Epithelial cell of prostate (primary cell): ENCODE data around the gene STAU1.
"Not testable (repeated sequence)": the region's sequence is repeated elsewhere in the genome, so short reads cannot be mapped to it uniquely, and the experiment has no call there.

Experiments used
- DNase-seq: peaks from one replicate; pipeline ENCODE4 v3.0.0-alpha.2; 2011; ENCODE audit warnings: low read depth, low spot score
- H3K27ac ChIP-seq: fragments of 450-650 bp; 2 replicates; pipeline ENCODE4 v1.5.1; 2017; ENCODE audit warnings: mild to moderate bottlenecking

The STAU1 gene

DNA sequence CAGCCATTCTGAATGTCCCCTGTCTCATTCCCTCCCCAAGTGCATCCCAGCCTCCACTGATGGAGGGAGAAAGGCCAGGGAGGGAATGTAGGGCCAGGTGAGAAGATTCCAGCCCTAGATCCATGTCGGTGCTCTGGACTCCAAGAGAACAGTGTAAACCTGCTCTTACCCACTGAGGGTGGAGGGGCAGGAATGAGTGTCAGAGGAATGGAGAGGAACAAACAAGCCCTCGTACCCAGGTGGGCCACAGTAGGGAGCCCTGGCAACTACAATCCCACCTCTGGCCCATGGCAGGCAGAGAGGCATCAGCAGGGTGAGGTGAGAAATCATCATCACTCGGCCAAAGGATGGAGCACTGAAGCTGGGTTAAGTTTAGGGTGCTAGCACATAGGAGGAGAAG is 54.6 kb downstream of the STAU1 start:
- no peak overlapping the region for H3K27ac ChIP-seq
- no peak for DNase-seq

DNA sequence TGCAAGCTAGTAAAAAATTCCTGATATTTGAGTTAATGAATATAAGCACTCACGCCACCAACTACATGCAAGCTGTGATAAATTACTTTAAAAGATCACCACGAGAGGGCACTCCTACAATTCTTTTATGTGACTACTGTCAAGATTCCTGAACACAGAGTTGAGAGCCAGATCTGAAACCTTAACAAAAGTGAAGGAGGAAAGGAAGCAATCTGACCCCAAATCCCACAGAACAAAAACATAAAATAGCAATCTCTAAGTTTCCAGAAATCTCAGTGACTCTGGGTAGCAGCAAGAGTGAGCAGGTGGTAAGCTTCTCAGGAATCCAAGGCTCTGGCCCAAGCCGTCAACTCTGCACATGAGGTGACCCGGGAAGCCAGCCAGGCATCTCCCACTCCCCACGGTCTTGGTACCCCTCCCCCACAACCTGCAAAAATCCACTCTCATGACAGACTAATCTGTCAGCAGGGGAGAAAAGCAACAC is 55.1 kb downstream of the STAU1 start:
- DNase-seq = no peak
- H3K27ac ChIP-seq = no peak overlapping the region

DNA sequence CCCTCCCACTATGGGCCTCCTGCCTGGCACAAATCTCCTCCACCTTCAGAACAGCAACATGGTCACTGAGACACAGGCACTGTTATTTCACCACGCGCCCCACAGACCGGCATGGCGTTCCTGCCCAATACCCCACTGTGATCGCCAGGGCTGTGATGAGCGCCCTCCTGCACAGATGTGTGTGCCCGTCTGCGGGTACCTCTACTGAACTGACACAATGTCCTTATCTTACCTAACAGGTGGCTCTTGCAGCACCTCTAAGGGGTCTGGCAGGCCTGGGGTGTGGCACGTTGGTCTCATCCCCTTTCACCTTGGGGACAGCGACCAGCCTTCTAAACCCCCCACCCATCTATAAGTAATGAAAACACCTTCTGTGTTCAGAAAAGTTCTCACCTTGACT is 64.2 kb downstream of the STAU1 start:
- no peak for DNase-seq
- no peak overlapping the region for H3K27ac ChIP-seq

DNA sequence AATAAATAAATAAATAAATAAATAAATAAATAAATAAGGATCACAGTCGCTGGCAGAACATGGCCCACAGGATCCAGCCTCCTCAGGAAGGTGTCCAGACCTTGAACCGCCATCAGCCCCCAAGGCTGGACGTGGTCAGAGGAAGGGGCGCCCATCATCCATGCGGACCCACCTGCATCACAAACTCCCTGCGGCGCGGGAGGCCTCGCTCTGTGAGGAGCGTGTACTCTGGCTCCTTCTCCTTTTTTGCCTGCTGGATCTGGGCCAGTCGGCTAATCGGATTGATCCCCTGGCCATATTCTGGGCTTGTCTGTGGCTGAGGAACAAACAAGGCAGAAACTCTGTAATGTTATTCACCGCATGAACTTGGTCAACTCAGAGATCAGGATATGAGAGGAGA is 65.2 kb downstream of the STAU1 start:
- no peak for DNase-seq

DNA sequence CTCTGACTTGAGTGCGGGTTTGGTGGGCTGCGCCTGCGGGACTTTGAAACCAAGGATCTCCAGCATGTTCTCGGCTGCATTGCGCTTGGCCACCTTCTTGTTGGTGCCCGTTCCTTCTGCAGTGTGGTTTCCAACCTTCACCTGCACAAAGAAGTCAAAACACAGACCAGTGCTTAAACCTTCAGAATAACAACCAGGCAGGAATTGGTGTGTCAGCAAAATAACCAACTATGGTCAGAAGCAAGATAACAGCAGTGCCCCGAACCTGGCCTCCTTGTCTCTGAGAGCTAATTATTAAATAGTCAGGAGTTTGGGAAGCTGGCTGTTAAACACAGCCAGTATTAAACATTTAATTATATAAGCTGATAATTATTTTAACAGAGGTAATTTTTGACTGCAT is 68.1 kb downstream of the STAU1 start:
- H3K27ac ChIP-seq = no peak overlapping the region
- no peak for DNase-seq

More for the DNA sequence above, 65.2 kb downstream of the STAU1 start:
- H3K27ac ChIP-seq = no peak overlapping the region

DNA sequence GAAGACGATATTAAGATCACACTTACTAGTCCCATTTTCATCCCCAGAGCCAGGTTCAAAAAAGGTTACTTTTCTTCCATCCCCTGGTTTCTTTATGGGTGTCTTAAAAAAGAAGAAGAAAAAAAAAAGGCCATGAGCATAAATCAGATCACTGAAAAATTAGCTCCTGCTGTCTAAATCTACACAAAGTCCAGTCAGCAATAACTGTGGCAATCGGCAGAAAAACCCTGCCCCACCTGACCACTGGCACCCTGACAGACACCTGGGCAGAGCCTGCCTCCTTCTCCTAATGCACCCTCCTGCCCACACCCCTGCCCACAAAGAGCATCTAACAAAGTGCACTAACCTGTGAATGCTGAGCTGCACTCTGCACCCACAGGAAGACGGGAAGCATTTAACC is 69.8 kb downstream of the STAU1 start:
- H3K27ac ChIP-seq = no peak overlapping the region
- DNase-seq = no peak

DNA sequence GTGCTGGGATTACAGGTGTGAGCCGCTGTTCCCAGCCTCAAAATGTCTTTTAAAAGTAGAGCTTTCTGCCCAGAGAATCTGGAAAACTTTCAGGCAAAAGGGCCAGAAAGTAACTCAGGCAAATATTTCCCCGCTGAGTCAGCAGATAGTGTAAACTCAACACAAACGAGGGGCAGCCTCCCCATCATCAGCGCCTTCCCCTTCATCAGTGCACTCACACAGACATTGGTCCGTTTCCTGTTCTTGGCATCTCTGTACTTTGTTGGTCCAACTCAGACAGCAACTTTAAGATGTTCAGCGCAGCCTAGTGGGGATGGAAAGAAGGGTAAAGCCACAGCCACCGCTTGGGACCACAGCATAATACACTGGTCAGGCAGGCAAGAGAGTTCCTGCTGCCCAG is 72.6 kb downstream of the STAU1 start:
- no peak overlapping the region for H3K27ac ChIP-seq
- DNase-seq = no peak

DNA sequence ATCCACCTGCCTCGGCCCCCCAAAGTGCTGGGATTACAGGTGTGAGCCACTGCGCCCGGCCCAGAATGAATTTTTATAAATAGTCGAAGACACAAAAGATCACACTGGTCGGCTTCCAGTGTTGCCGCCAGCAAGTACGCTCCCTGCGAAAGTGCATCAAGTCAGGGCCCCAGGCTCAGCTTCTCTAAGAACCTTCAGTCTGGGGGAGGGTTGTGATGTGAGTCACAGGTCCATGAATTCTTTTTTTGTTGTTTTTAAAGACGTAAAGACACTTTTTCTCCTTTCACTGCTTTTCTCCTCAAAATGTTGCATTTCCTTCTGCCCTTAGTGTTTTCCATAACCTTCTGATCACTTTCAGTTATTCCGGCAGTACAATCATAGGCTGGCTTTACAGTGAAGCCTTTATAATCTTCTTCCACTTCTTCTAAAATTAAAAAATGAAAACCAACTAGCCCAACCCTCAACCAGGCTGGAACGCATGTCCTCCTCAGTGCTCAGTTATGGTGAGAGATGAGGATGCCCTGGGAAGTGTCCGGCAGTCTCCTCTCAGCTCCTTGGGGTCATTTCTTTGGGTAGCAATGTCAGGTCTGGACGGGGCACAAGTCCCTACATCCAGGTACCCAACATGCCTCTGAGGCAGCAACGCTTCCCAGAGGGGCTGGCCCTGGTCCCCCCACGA is 75.4 kb downstream of the STAU1 start:
- no peak for DNase-seq
- no peak overlapping the region for H3K27ac ChIP-seq

DNA sequence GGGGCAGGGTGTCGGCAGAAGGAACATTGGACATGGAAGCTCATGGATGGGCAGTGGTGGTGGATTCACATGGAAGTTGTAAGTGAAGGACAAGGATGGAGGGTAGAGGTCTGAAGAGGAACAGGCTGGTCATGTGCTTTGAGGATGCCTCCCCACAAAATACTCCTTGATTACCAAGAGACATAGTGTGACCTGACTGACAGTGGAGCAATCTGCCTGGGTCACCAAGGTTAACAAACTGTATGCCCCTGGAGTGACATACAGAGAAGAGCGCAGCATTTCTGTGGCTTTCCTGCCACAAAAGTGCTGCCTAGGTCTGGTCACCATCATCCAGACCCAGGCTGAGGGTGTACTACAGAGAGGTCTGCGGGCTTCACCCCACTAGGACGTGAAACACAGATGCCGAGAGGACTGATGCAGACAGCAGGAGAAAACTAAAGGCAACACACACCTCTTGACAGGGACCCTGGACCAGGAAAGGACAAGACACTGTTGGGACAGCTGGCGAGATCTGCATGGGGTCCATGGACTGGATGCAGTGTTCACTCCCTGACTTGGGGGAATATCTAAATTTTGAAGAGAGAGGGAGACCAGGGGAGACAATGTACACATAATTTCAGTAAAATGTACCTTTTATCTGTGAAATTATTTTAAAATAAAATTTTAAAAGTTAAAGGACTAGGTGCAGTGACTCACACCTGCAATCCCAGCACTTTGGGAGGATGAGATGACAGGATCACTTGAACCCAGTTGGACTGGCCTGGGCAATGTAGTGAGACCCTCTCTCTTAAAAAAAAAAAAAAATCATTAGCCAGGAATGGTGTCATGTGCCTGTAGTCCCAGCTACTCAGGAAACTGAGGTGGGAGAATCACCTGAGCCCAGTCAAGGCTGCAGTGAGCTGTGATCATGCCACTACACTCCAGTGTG is 77.1 kb downstream of the STAU1 start:
- H3K27ac ChIP-seq = no peak overlapping the region
- no peak for DNase-seq

DNA sequence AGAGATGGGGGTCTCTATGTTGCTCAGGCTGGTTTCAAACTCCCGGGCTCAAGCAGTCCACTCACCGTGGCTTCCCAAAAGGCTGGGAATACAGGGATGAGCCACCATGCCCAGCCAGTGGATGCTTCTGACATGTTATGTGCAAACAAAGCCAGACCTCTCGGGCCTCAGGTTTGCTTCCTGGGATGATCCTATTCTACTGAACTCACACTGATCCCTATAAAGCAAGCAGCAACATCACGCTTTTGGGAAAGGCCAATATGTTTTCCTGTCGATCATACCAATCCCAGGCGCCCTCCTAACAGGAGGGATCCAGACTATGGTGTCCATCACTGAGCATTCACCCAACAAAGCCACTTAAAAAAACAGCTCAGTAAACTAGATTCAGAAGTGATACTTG is 81.8 kb downstream of the STAU1 start:
- H3K27ac ChIP-seq = no peak overlapping the region
- DNase-seq = no peak

DNA sequence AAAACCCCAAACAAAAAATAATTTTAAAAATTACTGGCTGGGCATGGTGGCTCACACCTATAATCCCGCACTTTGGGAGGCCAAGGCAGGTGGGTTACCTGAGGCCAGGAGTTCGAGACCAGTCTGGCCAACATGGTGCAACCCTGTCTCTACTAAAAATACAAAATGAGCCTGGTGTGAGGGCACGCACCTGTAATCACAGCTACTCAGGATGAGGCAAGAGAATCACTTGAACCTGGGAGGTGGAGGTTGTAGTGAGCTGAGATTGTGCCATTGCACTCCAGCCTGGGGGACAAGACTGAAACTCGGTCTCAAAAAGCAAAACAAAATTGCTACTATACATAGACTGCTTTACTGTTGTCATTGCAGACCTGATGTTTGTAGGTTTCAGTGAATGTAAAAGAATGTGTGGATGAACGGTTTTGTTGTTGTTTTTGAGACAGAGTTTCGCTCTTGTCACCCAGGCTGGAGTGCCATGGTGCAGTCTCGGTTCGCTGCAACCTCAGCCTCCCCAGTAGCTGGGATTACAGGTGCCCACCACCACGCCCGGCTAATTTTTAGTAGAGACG is 83.1 kb downstream of the STAU1 start:
- not testable (repeated sequence) for DNase-seq, H3K27ac ChIP-seq

DNA sequence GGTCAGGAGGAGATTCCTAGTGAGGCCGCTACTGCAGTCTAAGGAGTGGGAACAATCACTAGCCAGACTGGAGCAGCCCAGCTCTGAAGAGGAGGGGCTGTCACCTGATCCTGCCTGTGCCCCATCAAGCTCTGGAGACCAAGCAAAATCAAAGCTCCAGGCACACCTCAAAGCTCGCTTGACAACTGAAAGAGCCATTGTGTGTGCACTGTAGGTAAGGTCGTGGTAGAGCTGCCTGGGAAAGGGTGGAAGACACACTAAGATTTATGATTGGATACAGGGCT is 83.8 kb downstream of the STAU1 start:
- H3K27ac ChIP-seq = no peak overlapping the region
- DNase-seq = no peak

DNA sequence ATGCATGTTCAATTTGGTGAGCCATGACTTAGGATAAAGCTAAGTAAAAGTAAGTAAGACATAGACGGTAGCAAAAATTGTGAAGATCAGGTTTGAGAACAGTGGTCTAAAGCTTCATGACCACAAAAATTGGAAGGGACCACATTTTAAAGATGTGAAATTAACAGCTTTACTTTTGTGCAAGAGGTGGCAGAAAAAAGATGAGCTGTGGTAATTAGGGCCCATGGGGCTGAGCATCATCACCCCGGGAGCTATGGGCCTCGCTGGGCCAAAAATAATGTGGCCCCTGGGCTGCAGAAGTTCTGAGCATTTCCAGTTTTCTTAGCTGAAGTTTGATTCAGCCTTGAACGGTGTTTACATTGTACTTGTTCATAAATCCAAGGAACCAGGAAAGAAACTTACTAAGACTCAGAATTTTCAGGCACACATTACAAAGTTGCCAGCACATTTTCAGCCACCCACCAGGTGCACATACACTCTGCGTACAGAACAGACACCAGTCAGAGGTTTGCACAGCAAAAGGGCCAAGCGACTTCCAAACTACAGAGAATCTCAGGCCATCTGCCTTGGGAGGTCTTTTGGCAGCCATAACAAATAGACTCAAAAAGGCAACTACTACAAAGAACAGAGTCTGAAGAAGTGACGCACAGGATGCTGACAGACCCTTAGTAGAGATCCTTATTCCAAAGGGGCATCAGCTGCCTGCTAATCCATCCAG is 84.3 kb downstream of the STAU1 start:
- no peak overlapping the region for H3K27ac ChIP-seq

DNA sequence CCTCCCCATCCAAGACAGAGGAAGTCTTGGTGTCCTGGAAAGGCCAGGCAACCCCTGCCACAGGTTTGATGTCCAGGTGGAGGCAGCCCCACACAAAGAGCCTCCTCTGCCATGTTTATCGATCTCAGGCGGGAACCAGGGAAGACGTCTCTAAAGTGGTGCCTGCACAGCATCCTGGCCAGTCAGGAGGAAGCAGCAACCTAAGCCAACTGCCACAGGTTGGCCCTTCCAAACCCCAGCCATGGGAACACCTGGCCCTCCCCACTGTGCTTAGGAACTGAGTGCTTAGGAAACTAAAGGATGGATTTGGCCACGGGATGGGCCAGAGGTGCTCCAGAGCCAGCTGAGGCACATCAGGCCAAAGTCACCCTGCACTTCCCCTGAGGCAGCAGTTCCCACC is 85.1 kb downstream of the STAU1 start:
- no peak for DNase-seq
- H3K27ac ChIP-seq = no peak overlapping the region

More for the DNA sequence above, 84.3 kb downstream of the STAU1 start:
- DNase-seq = no peak

DNA sequence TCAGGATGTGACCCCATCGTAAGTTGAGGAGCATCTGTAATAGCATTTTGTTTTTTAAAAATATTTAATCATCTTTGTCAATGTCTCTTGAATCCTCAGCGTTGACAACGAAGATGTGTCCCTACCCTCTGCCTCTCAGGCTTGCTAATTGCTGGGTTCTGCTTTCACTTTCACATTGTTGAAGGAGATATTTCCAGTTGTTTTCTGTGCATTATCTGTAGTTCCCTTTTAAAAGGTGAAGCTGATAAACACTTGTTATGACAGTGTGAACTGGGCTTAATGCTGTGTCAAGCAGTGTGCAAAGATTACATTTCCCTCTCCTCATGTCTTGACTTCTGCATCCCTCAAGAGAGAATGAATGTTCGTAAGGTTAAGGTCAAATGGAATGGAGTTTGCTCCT is 87.2 kb downstream of the STAU1 start:
- no peak overlapping the region for H3K27ac ChIP-seq
- no peak for DNase-seq

DNA sequence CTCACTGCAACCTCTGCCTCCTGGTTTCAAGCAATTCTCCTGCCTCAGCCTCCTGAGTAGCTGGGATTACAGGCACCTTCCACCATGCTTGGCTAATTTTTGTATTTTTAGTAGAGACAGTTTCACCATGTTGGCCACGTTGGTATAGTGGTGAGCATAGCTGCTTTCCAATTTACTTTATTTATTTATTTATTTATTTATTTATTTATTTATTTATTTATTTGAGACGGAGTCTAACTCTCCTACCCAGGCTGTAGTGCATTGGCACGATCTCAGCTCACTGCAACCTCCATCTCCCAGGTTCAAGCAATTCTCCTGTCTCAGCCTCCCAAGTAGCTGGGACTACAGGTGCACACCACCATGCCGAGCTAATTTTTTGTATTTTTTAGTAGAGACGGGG is 87.8 kb downstream of the STAU1 start:
- not testable (repeated sequence) for DNase-seq, H3K27ac ChIP-seq

DNA sequence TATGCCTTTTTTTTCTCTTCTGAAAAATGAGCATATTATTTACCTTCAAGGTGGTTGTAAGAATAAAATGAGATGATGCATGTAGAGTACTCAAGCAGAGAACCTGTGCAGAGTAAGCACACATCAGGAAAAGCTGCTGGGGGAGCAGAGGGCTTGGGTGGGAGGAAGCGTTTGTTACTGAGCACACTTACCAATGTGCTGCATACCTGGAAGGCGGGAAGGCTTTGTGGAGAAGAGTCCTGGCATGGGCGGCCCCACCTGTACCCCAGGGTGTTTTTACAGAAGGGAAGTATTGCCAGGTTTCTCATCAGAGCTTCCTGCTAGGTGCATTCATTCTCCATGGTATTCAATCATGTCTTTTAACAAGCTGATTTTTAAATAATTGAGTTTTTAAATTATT is 89.1 kb downstream of the STAU1 start:
- no peak for DNase-seq
- H3K27ac ChIP-seq = no peak overlapping the region

DNA sequence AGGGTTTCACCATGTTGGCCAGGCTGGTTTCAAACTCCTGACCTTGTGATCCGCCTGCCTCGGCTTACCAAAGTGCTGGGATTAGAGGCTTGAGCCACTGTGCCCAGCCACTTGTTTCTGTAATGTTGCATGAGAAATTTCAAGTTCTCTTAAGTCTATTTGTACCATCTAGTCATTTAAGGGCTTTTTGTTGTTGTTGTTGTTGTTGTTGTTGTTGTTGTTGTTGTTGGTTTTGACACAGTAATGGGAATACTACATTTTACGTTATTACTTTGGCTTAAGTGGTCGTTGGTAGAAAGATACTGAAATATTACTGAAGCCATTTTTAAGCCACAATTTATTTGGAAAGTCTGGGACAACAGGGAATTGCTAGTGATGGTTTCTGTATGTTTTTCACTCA is 90.0 kb downstream of the STAU1 start:
- DNase-seq = no peak
- no peak overlapping the region for H3K27ac ChIP-seq

DNA sequence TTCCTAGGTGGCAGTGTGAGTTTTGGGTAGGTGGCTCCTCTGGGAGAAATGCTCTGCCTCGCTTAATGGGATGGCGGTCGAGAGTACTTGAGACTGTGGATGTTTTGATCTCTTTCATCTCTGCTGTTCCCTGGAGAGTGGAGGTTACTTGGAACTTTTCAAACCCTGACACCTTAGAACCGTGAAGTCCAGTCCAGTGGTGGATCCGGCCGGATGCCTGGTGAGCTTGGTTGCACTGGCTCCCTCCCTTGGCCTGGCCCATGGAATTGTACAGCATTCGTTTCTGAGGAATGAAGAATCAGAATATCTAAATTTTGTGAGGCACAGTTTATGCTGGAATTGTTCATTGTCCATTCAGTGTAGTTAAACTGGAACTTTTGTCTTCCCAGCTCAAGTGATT is 91.0 kb downstream of the STAU1 start:
- DNase-seq = no peak
- no peak overlapping the region for H3K27ac ChIP-seq

DNA sequence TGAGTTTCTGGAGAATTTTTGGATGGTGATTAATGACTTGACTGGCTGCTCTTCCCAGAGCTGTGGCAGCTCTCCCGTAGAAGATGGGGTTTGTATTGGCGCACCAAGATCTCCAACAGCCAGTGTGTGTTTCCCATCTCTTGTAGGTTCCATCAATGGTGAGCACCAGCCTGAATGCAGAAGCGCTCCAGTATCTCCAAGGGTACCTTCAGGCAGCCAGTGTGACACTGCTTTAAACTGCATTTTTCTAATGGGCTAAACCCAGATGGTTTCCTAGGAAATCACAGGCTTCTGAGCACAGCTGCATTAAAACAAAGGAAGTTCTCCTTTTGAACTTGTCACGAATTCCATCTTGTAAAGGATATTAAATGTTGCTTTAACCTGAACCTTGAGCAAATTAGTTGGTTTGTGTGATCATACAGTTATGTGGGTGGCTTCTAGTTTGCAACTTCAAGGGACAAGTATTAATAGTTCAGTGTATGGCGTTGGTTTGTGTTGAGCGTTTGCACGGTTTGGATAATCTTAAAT is 91.9 kb downstream of the STAU1 start:
- DNase-seq = no peak

DNA sequence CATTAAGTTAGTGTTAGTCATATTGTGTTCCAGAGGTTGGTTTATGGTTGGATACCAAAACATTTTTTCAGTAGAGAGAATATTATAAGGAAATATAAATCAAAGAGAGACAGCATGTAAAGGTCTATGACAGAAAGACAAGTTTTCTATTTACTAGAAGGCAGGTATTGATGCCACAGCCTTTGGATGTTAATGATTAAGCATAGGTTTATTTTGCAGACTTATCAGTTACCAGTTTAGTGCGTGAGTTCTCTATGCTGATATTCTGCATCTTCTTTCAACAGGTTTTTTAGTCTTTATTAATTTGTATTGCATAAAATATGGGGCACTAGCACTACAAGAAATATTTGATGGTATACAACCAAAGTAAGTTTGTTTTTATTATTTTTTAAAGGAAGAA is 96.4 kb downstream of the STAU1 start:
- DNase-seq = no peak
- no peak overlapping the region for H3K27ac ChIP-seq

More for the DNA sequence above, 91.9 kb downstream of the STAU1 start:
- no peak overlapping the region for H3K27ac ChIP-seq
